Activated CD8-positive, alpha-beta memory T cell treated with anti-CD3 and anti-CD28 coated beads, Interleukin-2, amount 50 U/mL, for 24 hours (primary cell): ENCODE results near the gene MPDU1.
"Not testable (repeated sequence)": the region's sequence is repeated elsewhere in the genome, so short reads cannot be mapped to it uniquely, and the experiment has no call there.

Experiments used
- DNase-seq: peaks from one replicate; pipeline ENCODE4 v3.0.0-alpha.2; 2020; ENCODE audit errors: extremely low read depth

MPDU1 gene

DNA sequence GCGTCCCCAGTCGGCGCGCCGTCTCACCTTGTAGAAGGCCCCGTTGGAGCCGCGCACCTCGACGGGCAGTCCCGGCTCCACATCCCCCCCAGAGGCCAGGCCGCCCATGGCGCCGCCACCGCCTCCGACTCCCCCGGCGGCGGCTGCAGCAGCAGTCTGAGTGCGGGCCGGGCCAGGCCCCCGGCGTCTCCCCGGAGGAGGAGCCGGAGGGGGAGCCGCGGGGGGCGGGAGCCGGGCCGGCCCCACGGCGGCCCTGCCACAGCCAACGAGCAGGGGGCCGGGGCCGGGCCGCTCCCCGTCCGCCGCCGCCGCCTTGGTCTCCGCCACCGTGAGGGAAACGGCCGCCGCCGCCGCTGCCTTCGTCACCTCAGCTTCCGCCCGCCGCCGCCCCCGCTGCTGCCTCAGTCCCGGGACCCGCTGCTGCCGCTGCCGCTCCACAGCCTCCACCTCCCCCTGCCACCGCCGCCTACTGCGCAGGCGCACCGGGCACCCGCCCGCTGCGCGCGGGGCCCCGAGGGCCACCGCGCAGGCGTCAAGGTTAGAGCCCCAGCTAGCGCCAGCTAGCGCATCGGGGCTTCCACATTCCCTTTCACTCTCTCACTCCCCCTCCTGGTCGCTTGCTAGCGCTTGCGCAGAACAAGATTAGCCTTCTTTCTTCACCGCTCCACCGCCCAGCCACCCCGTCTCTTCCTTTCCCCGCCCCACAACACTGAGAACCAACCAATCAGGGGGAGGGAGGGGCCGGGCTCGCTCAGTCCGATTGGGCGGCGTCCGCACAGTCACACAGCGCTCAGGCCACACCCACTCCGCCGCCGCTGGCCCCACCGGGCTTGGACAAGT is 31.0 kb downstream of the MPDU1 start, which contains the start of gene FXR2:
FXR2 (minus strand) TSS at position 473 of the 840 bp plus-strand sequence; CDS start at position 108, 365 bp downstream.
- DNase-seq, result peak; percentile 99

DNA sequence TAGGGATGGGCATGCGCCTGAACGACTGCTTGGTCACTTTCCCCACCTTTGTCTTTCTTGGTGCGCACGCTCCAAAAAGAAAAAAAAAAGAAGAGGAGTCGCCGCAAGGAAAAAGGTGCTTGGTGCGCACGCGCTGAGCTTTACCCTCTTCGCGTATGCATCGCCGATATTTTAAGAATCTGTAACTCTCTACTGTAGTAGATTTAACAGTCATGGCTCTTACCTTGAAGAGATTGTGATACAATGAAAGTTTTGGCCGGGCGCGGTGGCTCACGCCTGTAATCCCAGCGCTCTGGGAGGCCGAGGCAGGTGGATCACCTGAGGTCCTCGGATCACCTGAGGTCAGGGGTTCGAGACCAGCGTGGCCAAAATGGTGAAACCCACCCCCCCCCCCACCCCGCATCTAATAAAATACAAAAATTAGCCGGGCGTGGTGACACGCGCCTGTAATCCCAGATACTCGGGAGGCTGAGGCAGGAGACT is 31.7 kb downstream of the MPDU1 start:
- DNase-seq, result no peak

DNA sequence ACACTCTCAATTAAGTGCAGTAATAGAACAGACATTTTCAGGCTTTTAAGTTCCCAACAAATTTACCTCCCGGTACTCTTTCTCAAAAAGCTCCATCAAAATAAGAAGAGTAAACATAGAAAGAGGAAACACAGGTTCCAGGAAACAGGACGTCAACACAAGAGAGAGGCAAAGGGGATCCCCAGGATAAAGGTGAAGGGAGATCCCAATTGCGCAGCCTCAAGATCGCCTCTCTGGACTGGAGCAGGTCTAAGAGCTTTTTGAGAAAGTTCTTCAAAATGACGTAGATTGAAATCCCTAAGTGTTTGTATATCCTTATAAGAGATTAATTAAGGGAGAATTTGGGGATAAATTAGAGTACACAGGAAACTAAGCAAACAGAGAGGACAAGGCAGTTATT is 35.0 kb downstream of the MPDU1 start:
- DNase-seq, result no peak

DNA sequence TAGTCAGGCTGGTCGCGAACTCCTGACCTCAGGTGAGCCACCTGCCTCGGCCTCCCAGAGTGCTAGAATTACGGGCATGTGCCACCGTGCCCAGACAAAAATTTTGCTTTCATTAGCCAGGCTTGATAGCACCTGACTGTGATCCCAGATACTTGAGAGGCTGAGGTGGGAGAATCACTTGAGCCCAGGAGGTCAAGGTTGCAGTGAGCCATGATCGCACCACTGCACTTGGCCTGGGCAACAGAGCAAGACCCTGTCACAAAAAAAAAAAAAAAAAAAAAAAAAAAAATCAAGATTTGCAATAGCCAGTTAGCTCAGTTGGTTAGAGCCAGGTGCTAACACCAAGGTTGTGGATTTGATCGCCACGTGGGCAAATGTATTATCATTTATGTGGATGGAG is 37.2 kb downstream of the MPDU1 start:
- no peak for DNase-seq

DNA sequence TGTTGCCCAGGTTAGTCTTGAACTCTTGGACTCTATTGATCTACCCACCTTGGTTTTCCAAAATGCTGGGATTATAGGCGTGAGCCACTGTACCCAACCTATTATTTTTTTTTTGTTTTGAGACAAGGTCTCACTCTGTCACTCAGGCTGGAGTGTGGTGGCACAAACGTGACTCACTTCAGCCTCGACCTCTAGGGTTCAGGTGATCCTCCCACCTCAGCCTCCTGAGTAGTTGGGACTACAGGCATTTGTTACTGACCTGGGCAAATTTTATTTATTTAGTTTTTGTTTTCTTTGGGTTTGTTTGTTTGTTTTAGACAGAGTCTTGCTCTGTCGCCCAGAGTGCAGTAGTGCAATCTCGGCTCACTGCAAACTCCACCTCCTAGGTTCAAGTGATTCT is 40.0 kb downstream of the MPDU1 start:
- no peak for DNase-seq

- DNase-seq, result not testable (repeated sequence)
Observed at GRCh38 chr17:7625749-7626148, 42.1 kb downstream of the MPDU1 start.

DNA sequence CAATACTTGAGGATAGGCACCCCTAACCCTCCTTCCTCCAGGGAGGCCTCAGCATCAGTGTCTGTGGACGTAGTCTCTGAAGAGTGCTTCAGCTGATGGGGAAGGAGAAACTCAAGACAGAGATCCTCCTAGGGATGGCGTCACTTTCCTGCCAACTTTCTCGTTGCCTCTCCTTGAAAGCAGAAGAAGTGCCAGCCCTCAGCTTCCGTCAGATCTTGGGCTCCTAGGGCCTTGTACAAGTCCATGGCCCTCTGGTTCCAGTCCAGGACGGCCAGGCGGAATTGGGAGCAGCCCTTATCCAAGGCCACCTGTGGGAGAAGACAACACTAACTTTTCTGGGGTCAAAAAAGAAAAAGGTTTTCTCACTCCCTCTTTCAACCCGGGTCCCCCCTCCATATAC is 42.7 kb downstream of the MPDU1 start:
- no peak for DNase-seq

DNA sequence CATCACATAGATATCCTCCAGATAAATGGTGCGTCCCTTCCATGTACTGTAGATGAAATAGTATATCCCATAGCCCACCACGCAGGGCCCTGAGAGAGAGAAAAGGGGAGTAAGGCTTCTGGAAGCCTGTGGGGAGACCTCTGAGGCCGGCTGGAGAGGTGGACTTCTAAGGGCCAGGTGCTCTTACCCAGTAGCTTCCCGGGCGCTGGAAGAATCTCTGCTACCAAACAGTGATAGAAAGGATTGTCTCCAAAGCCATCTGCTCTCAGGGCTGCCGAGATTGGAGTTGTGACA is 43.3 kb downstream of the MPDU1 start:
- no peak for DNase-seq

DNA sequence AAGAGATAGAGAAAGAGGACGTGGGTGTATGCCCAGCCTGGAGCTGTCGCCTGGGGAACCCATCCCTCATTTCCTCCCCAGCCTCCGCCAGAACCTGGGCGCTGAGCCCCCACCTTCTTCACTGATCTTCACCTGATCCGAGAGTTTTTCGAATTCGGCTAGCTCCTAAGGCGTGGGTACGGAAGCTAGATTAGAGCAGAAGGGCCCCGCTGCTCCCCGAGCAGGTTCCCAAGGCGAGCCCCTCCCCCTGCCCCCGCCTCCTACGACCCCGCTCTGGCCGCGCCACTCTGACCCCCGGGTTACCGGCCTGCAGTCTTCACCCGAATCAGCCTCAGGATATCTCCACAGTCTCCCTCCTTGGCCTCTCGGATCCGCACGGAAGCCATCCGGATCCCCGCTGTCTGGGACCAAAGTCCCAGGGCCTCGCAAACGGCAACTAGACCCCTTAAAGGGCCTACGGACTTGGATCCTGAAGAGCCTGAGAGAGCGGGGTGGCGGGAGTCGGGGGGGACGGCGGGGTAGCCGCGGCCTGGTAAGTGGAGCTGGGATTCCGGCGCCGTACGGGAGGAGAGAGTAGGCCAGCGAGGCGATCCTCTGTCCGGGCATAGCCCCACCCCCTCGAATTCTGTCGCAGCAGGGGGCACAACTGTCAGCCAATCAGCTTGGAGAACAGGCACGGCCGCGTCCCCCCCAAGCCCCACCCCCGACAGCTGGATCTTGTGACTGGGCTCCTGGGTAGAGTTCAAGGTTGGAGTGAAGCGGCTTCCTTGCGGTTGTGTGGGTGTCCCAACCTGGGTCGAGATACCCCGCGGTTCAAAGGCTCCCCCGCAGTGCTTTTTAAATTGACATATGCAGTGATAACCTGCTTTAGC is 43.8 kb downstream of the MPDU1 start, which contains the start of gene SAT2:
SAT2 (minus strand) TSS at position 572 of the 872 bp plus-strand sequence; CDS start at position 386, 186 bp downstream.
- peak; percentile 71 for DNase-seq

GRCh38 chr17:7629939-7630571 is 46.4 kb downstream of the MPDU1 start, which contains the start of gene SHBG:
Gene SHBG (plus strand): TSS chr17:7630135. CDS start chr17:7630173, 38 bp downstream.
- DNase-seq, result no peak

GRCh38 chr17:7631398-7632380 is 48.0 kb downstream of the MPDU1 start:
- no peak for DNase-seq

DNA sequence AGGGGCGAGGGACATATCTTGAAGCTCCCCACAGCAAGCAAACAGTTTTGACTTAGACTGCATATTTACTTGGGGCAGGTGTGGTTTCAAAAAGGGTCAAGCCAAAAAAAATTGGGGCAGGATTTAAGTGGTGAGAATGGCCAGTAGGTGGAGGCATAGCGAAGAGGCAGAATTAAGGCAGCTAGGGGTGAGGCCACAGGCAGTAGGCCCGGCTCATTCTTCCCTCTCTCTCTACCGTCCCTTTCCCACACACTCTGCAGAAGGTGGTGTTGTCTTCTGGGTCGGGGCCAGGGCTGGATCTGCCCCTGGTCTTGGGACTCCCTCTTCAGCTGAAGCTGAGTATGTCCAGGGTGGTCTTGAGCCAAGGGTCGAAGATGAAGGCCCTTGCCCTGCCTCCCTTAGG is 48.8 kb downstream of the MPDU1 start:
- DNase-seq, result no peak

GRCh38 chr17:7633093-7633492 is 49.4 kb downstream of the MPDU1 start:
- no peak for DNase-seq

DNA sequence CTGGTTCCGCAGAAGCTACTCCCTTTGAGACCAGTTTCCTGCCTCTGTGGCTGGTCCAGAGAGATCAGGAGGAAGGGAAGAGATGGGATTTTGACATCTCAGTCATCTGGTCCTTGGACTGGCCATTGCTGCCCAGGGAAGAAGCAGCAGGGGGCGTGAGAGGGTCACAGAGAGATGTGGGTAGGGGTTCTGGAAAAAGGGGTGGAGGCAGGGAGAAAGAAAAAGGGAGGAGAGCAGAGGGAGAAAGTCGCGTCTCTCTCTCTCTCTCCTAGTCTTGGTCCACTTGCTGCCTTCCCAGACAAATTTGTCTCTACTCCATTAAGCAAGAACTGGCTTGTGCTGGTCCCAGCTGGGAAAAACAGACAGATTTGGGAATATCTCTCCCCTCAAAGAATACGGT is 50.7 kb downstream of the MPDU1 start:
- DNase-seq, result no peak

- DNase-seq, result no peak
Observed at GRCh38 chr17:7636163-7636562, 52.5 kb downstream of the MPDU1 start.
